Measurements from ENCODE around the gene TPM2.

DNA sequence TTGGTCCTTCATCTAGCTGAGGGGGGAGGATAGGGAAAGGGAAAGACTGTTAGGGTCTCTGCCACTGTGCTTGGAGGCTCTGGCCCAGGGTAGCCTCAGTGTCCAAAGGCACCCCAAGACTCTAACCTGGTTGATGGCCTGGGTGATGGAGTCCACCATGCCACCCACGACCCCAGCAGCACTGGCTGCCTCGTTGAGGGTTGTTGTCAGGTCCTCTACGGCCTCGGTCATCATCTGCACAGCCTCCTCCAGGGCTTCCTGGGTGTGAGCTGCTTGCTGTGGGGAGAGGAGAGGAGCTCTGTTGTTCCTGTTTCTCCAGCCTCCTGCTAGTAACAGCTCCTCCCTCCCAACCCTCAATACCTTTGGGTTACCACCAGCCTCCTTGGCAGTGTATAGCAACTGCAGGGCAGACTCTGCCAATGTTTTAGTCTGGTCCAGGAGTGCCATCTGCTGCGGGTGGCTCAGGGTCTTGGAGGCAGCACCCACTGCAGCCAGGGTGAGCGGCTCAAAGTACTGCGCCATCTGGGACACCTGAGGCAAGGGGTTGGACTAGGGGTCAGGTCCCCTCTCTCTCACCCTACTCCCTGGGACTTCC lies 16.2 kb upstream of the TPM2 start:
- no peak for TF ChIP-seq ZFP30 (CRISPR knock-in tag; IDR thresholded peaks at IDR 0.05)
- TF ChIP-seq TCF4 (CRISPR knock-in tag; IDR thresholded peaks at IDR 0.05; ENCODE audit: borderline replicate concordance): no peak
- no peak for TF ChIP-seq PPARA (CRISPR knock-in tag; IDR thresholded peaks at IDR 0.05; ENCODE audit: borderline replicate concordance)
- TF ChIP-seq ARNTL (CRISPR knock-in tag; IDR thresholded peaks at IDR 0.05; ENCODE audit: borderline replicate concordance, low read depth): no peak
- TF ChIP-seq, protein P1, sequence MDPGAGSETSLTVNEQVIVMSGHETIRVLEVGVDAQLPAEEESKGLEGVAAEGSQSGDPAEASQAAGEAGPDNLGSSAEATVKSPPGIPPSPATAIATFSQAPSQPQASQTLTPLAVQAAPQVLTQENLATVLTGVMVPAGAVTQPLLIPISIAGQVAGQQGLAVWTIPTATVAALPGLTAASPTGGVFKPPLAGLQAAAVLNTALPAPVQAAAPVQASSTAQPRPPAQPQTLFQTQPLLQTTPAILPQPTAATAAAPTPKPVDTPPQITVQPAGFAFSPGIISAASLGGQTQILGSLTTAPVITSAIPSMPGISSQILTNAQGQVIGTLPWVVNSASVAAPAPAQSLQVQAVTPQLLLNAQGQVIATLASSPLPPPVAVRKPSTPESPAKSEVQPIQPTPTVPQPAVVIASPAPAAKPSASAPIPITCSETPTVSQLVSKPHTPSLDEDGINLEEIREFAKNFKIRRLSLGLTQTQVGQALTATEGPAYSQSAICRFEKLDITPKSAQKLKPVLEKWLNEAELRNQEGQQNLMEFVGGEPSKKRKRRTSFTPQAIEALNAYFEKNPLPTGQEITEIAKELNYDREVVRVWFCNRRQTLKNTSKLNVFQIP (CRISPR knock-in tag; IDR thresholded peaks at IDR 0.05; ENCODE audit: borderline replicate concordance, low read depth): no peak
- no peak for TF ChIP-seq SNAI2 (CRISPR knock-in tag; IDR thresholded peaks at IDR 0.05)
- TF ChIP-seq ZFP3 (CRISPR knock-in tag; IDR thresholded peaks at IDR 0.05): no peak
- TF ChIP-seq ZNF70 (CRISPR knock-in tag; IDR thresholded peaks at IDR 0.05): no peak
- no peak for TF ChIP-seq ESRRG (CRISPR knock-in tag; IDR thresholded peaks at IDR 0.05)
- no peak for TF ChIP-seq RARB (CRISPR knock-in tag; IDR thresholded peaks at IDR 0.05)
- TF ChIP-seq, protein P2, sequence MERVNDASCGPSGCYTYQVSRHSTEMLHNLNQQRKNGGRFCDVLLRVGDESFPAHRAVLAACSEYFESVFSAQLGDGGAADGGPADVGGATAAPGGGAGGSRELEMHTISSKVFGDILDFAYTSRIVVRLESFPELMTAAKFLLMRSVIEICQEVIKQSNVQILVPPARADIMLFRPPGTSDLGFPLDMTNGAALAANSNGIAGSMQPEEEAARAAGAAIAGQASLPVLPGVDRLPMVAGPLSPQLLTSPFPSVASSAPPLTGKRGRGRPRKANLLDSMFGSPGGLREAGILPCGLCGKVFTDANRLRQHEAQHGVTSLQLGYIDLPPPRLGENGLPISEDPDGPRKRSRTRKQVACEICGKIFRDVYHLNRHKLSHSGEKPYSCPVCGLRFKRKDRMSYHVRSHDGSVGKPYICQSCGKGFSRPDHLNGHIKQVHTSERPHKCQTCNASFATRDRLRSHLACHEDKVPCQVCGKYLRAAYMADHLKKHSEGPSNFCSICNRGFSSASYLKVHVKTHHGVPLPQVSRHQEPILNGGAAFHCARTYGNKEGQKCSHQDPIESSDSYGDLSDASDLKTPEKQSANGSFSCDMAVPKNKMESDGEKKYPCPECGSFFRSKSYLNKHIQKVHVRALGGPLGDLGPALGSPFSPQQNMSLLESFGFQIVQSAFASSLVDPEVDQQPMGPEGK (CRISPR knock-in tag; IDR thresholded peaks at IDR 0.05; ENCODE audit: borderline replicate concordance): no peak
- TF ChIP-seq ZNF565 (CRISPR knock-in tag; conservative IDR thresholded peaks at IDR 0.05; ENCODE audit: low read depth): no peak
